GM18951 (cell line): Measurements from ENCODE around the gene RUFY2.

ENCODE experiments used
- POLR2A ChIP-seq: IDR thresholded peaks from 4 replicates; pipeline ENCODE4 v1.6.1; 2011; ENCODE audit warnings: mild to moderate bottlenecking; ENCODE audit not compliant: insufficient read length, insufficient read depth; ENCODE audit errors: extremely low read depth
- in situ Hi-C: fragments of 300-500 bp; cut with MboI; formaldehyde crosslinking; loops from one replicate; pipeline ENCODE4 v1.12.0; 2022; ENCODE audit warnings: low sequenced_read_pairs, mixed read lengths, inconsistent platforms; ENCODE audit not compliant: unreplicated experiment

RUFY2 gene

DNA sequence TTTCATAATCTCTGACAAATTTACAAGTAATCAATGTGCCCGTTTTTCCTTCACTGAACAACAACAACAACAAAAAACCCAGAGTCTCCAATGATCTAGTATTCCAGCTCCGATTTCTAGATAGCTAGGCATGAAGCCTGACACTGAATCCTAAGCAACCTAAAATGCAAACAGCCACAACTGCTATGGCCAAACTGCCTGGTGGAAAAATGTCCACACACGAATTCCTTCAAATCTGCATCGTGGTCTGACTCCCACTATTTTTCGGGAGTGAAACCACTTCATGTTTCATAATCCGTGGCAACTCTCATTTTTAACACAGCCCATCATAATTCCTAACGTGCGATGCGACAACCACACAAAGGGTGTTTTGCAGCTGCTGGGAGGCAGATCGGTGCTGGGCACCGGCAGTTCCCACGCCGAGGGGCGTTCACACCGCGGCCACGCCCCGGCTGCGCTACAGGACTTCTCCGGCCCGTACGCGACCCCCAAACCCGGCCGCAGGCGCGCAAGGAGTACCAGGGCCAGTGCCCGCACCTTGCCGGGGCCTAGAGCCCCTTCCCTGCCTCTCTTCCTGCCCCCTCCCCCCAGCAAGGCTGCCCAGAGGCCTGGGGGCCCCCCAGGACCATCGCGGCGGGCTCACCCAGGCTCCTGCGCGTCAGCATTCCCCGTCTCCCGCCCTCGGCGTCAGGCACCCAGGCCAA is 814 bp downstream of the RUFY2 start:
- in situ Hi-C loops: no loop called here
- TF ChIP-seq POLR2A: no peak

DNA sequence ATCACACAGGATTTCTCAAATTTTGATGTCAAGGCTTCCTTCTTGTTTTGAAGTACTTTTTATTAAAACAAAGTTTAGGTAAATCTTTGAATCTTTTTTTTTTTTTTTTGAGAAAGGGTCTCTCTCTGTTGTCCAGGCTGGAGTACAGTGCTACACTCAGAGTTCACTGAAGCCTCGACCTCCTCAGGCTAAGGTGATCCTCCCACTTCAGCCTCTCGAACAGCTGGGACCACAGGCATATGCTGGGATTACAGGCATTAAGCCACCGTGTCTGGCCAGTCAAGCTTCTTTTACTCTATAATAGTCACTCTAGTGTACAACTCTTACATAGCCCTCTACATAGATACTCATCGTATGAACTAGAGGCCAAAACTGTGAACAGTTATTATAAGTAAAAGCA is 3.4 kb downstream of the RUFY2 start:
- no peak for TF ChIP-seq POLR2A

DNA sequence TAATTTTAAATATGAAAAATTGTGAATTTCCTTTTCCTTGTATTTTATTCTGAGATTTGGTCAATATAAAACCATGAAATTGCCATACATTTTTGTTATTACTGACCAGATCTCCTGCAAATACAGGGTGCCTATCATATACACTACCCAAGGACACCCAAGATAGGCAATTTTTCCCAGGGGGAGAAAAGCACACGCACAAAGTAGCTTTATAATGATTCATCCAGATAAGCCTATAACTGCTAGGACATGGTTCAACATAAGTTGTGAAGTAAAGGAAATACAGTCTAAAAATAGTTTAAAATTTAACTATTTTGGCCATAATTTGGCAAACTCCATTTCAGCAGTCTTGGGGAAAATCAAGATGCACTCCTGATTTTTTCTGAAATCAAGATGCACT is 4.8 kb downstream of the RUFY2 start:
- in situ Hi-C loops: no loop called here
- TF ChIP-seq POLR2A: no peak

More for the DNA sequence above, 3.4 kb downstream of the RUFY2 start:
- in situ Hi-C loops: no loop called here

DNA sequence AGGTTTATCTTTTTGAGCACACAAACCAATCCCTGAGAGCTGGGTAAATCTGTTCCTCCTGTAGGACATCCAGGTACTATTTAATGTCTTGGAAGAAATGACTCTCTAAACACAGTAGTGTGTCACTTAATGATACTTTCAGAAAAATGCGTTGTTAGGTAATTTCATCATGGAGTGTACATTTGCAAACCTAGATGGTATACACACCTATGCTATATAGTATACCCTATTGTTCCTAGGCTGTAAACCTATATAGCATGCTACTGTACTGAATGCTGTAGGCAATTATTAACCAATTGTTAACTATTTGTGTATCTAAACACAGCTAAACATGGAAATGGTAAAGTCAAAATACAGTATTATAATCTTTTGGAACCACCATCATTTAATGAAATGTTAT is 10.1 kb downstream of the RUFY2 start:
- TF ChIP-seq POLR2A: no peak
- in situ Hi-C loops: no loop called here

DNA sequence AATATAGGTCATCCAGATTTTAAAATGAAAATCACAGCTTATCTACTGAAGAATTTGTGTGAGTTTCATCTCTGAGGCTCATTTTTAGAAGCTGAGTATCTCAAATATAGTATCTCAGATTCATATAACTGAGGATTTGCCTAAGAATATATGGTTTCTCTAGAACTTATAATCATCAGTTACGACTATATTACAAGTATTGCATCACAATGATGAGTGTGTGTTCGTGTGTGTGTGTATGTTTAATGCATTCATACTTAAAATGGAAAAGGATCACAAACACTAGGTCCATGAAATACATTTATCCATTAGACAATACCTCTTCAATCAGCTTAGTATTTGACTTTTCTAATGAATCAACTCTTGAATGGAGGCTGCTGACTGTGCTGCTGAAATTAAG is 21.3 kb downstream of the RUFY2 start:
- no peak for TF ChIP-seq POLR2A
- in situ Hi-C loops: no loop called here

DNA sequence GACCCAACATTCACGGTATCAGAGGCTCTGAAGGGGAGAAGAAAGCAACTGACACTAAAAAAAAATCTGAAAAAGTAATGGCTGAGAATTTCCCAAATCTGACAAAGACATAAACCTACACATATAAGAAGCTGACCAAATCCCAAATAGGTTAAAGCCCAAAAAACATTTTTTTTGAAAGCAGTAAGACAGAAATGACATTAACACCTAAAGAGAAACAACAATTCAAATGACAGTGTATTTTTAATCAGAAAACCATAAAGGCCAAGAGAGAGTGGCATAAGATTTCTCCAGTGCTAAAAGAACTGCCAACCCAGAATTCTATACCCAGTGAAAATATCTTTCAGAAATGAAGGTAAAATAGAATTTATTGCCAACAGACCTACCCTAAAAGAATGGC is 35.5 kb downstream of the RUFY2 start:
- TF ChIP-seq POLR2A: no peak

DNA sequence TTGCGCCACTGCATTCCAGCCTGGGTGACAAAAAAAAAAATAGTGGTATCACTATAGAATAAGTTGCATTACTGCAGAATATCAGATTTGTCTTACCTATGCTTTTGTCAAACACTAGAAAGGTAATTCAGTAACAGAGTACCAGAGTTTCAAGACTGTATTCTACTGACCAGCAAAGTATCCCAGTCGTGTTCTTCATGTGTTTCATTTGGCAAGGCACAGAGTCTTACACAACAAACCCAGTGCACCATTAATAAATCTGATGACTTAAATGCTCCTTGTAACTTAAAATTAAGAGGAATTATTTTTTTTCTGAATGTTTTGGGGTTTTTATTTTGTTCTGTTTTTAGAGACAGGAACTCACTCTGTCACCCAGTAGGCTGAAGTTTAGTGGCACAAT is 40.0 kb downstream of the RUFY2 start:
- no peak for TF ChIP-seq POLR2A
- in situ Hi-C loops: no loop called here

More for the DNA sequence above, 35.5 kb downstream of the RUFY2 start:
- in situ Hi-C loops: no loop called here

DNA sequence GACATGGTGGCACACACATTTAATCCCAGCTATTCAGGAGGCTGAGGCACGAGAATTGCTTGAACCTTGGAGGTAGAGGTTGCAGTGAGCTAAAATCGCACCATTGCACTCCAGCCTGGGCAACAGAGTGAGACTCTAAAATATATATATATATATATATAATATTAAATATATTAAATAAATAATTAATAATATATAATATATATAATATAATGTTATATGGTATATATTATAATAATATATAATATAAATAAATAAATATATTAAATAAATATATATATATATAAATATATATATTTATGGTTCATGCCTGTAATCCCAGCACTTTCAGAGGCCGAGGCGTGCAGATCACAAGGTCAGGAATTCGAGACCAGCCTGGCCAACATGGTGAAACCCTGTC is 40.5 kb downstream of the RUFY2 start:
- TF ChIP-seq POLR2A: no peak
- in situ Hi-C loops: no loop called here

DNA sequence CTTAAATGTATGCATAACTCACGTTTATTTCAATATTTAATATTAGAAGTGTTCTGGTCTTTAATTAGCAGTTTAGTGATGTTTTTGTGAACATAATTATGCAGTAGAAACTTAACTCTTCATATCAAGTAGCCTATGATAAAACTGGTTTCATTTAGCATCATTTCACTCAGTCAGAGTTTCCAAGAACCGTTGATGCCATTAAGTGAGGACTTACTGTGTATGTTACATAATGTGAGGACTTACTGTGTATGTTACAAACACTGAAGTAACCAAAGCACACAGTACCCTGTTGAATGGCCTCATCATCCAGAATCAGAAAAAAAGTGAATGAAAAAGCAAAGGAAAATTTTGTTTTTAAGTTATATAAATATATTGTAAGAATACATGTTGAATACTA is 41.5 kb downstream of the RUFY2 start:
- in situ Hi-C loops: no loop called here
- TF ChIP-seq POLR2A: no peak

DNA sequence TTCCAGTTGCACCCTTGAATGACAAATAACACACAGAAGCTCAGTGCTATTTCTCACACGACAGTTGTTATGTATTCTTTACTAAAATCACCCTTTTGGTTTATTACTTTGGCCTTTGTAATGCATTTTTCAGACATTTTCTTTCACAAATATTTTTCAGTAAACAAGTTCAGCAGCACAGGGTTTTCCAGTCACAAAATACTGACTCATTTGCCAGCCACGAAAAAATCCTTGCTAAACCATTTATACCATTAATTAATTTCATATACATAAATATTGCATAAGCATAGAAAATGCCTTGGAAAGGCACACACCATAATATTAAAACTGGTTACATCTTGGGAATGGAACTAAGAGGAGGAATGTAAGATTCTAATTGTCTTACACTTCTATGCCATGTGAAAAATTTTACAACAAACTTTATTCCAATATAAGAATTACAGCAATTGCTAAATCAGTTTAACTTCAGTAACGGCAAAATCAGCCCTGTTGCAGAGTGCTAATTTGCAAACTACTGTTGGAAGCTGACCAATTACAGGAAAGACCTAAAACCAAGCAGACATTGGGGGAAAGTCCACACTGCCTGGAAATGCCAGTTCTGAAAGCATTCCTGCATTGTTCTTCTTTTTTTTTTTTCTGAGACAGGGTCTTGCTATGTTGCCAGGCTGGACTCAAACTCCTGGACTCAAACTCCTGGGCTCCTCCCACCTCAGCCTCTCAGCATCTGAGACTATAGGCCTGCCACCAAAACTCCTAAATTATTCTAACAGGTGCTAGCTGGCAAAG is 42.8 kb downstream of the RUFY2 start:
- no peak for TF ChIP-seq POLR2A
- in situ Hi-C loops: no loop called here

DNA sequence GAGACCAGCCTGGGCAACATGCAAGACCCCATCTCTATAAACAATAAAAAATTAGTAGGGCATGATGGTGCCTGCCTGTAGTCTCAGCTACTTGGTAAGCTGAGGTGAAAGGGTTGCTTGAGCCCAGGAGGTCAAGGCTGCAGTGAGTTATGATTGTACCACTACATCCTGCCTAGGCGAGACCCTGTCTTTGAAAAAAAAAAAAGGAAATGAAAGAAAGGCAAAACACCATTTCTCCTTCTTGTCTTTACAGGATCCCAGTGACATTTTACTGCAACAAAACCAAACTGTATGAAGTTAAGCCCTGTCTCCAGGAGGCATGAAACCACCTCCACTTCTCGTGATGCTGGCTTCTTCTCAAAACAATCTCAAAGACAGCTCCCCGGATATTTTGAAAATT is 44.5 kb downstream of the RUFY2 start:
- TF ChIP-seq POLR2A: no peak
- in situ Hi-C loops: no loop called here

DNA sequence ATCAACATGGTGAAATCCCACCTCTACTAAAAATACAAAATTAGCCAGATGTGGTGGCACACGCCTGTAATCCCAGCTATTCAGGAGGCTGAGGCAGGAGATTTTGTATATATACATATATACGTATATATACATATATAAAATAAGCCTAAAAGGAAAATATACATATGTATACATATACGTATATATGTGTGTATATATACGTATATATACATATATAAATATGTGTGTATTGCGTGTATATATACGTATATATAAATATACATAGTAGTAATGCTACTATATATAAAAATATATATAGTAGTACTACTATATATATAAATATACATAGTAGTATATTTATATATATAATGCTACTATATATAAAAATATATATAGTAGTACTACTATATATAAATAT is 47.9 kb downstream of the RUFY2 start:
- in situ Hi-C loops: no loop called here
- TF ChIP-seq POLR2A: no peak

DNA sequence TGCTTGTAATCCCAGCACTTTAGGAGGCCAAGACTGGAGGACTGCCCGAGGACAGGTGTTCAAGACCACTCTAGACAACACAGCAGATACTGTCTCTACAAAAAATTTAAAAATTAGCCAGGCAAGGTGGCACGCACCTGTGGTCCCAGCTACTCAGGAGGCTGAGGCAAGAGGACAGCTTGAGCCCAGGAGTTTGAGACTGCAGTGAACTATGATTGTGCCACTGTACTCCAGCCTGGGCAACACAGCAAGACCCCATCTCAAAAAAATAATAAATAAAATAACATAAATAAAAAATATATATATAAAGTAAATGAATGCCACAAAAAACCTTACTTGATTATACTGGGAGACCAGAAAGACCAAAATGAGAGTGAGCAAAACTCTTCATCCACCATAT is 53.5 kb downstream of the RUFY2 start:
- no peak for TF ChIP-seq POLR2A
- in situ Hi-C loops: no loop called here

DNA sequence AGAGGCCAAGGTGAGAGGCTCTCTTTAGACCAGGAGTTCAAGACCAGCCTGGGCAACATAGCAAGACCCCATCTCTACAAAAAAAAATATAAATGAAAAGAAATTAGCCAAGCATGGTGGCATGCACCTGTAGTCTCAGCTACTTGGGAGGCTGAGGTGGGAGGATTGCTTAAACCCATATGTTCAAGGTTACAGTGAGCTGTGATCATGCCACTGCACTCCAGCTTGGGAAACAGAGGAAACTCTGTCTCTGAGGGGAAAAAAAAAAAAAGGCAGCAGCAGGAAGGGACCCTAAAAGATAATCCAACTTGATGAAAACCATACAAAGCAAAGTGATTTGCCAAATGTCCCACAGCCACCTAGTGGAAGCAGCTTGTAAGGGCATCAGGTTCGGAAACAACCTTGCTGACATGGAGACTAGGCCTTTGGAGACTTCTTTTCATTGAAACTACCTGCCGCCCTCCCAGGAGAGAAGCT is 58.8 kb downstream of the RUFY2 start:
- in situ Hi-C loops: no loop called here
- no peak for TF ChIP-seq POLR2A
